ENCODE results near the gene SERTAD3.

DNA sequence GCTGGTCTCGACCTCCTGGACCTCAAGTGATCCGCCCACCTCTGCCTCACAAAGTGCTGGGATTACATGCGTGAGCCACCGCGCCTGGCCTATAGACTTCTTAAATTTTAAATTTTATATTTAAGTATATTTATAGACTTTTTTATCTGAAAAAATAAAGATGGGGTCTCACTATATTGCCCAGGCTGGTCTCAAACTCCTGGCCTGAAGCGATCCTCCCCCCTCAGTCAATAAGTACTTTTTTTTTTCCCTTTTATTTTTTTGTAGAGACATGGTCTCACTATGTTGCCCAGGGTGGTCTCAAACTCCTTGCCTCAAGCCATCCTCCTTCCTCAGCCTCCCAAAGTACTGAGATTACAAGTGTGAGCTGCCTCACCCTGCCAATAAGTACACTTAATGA, 20.2 kb downstream of the SERTAD3 start:
- TF ChIP-seq, protein P1, sequence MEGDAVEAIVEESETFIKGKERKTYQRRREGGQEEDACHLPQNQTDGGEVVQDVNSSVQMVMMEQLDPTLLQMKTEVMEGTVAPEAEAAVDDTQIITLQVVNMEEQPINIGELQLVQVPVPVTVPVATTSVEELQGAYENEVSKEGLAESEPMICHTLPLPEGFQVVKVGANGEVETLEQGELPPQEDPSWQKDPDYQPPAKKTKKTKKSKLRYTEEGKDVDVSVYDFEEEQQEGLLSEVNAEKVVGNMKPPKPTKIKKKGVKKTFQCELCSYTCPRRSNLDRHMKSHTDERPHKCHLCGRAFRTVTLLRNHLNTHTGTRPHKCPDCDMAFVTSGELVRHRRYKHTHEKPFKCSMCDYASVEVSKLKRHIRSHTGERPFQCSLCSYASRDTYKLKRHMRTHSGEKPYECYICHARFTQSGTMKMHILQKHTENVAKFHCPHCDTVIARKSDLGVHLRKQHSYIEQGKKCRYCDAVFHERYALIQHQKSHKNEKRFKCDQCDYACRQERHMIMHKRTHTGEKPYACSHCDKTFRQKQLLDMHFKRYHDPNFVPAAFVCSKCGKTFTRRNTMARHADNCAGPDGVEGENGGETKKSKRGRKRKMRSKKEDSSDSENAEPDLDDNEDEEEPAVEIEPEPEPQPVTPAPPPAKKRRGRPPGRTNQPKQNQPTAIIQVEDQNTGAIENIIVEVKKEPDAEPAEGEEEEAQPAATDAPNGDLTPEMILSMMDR (IDR thresholded peaks at IDR 0.05): no peak
- TF ChIP-seq POLR2A (IDR thresholded peaks at IDR 0.05): no peak
- no peak for TF ChIP-seq POLR2AphosphoS5 (IDR thresholded peaks at IDR 0.05)
